HG02943 (cell line): Measurements from ENCODE around the gene TMEM190.
A peak's percentile ranks its signal among the peaks of the same experiment; 100 is the strongest.

Source experiments
- ATAC-seq: cut with Tn5 transposase; IDR thresholded peaks from one replicate; pipeline ENCODE4 v1.9.1; 2021; ENCODE audit warnings: mild to moderate bottlenecking, low read depth, moderate library complexity; ENCODE audit not compliant: unreplicated experiment

The TMEM190 gene

GRCh38 chr19:55369653-55370304, 6.8 kb upstream of the TMEM190 start:
- ATAC-seq, result no peak

GRCh38 chr19:55370305-55370988, 6.2 kb upstream of the TMEM190 start, which contains the start of gene IL11:
Gene IL11, minus strand, starts transcription at chr19:55370463. Its CDS starts 153 bp downstream, at chr19:55370310.
- ATAC-seq, result no peak

GRCh38 chr19:55372316-55373081, 4.1 kb upstream of the TMEM190 start:
- ATAC-seq, result no peak

GRCh38 chr19:55373306-55373992, 3.2 kb upstream of the TMEM190 start:
- ATAC-seq, result no peak

GRCh38 chr19:55373993-55374757, 2.5 kb upstream of the TMEM190 start:
- no peak for ATAC-seq

GRCh38 chr19:55377356-55378131, 918 bp downstream of the TMEM190 start:
- ATAC-seq, result no peak

GRCh38 chr19:55379174-55379573, 2.5 kb downstream of the TMEM190 start:
- no peak for ATAC-seq

GRCh38 chr19:55382013-55382412, 5.4 kb downstream of the TMEM190 start:
- ATAC-seq, result no peak

GRCh38 chr19:55382522-55383054, 6.0 kb downstream of the TMEM190 start:
- no peak for ATAC-seq

GRCh38 chr19:55383279-55384130, 6.9 kb downstream of the TMEM190 start:
- no peak for ATAC-seq

GRCh38 chr19:55384131-55384919, 7.7 kb downstream of the TMEM190 start, which contains the start of gene TMEM238:
Gene TMEM238, minus strand, starts transcription at chr19:55384292. Its CDS starts 33 bp downstream, at chr19:55384259.
- ATAC-seq, result no peak

- peak; percentile 56 for ATAC-seq
Observed at GRCh38 chr19:55384920-55385723, 8.5 kb downstream of the TMEM190 start.

- ATAC-seq, result peak; percentile 55
Observed at GRCh38 chr19:55385724-55386492, 9.3 kb downstream of the TMEM190 start, which contains the start of gene RPL28. Gene RPL28, plus strand, starts transcription at chr19:55385932. Its CDS starts 426 bp downstream, at chr19:55386358.

- no peak for ATAC-seq
Observed at GRCh38 chr19:55386493-55386971, 9.9 kb downstream of the TMEM190 start.

- ATAC-seq, result no peak
Observed at GRCh38 chr19:55387736-55388497, 11.3 kb downstream of the TMEM190 start.
